ENCODE measurements around the gene SCN7A. TPM values are rescaled to one million over a fixed set of nuclear protein-coding genes. Genes with fewer than 3 reads are reported as not detected.
"Not testable (repeated sequence)": the region's sequence is repeated elsewhere in the genome, so short reads cannot be mapped to it uniquely, and the experiment has no call there.

Gene SCN7A
- total RNA-seq, 1 donor from 2014 or later, result 0.32 TPM

- DNase-seq, result no peak
- H3K4me3 Mint-ChIP-seq (ENCODE audit: unreplicated experiment), result no peak overlapping the region
- H3K27me3 Mint-ChIP-seq (ENCODE audit: unreplicated experiment), result no peaks in the 10 kb centered on the region
- H3K9me3 Mint-ChIP-seq (ENCODE audit: unreplicated experiment), result no peaks in the 10 kb centered on the region
- peak overlapping the region; percentile 44 for H3K27ac Mint-ChIP-seq (ENCODE audit: unreplicated experiment)
- no peaks in the 10 kb centered on the region for H3K36me3 Mint-ChIP-seq (ENCODE audit: unreplicated experiment)
- TF ChIP-seq, protein P1, sequence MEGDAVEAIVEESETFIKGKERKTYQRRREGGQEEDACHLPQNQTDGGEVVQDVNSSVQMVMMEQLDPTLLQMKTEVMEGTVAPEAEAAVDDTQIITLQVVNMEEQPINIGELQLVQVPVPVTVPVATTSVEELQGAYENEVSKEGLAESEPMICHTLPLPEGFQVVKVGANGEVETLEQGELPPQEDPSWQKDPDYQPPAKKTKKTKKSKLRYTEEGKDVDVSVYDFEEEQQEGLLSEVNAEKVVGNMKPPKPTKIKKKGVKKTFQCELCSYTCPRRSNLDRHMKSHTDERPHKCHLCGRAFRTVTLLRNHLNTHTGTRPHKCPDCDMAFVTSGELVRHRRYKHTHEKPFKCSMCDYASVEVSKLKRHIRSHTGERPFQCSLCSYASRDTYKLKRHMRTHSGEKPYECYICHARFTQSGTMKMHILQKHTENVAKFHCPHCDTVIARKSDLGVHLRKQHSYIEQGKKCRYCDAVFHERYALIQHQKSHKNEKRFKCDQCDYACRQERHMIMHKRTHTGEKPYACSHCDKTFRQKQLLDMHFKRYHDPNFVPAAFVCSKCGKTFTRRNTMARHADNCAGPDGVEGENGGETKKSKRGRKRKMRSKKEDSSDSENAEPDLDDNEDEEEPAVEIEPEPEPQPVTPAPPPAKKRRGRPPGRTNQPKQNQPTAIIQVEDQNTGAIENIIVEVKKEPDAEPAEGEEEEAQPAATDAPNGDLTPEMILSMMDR (IDR thresholded peaks at IDR 0.05; ENCODE audit: partially characterized antibody, unreplicated experiment), result no peak
- no peaks in the 10 kb centered on the region for H3K4me1 Mint-ChIP-seq (ENCODE audit: low read depth, unreplicated experiment)
These were observed 83.1 kb downstream of the SCN7A start for GRCh38 chr2:166410828-166411472.

DNA sequence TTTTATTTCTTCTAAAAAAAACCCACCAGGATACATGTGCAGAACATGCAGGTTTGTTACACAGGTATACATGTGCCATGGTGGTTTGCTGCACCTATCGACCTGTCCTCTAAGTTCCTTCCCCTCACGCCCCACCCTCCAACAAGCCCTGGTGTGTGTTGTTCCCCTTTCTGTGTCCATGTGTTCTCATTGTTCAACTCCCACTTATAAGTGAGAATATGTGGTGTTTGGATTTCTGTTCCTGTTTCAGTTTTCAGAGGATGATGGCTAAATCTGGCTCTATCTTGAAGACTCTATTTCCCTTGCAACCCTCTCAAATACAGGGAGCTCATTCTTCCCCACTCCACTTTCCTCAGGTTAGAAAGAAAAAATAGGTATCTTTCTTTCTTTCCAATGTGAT is 86.3 kb downstream of the SCN7A start:
- not testable (repeated sequence) for H3K4me1 Mint-ChIP-seq (ENCODE audit: low read depth, unreplicated experiment); H3K27me3 Mint-ChIP-seq (ENCODE audit: unreplicated experiment); DNase-seq; H3K36me3 Mint-ChIP-seq (ENCODE audit: unreplicated experiment); H3K9me3 Mint-ChIP-seq (ENCODE audit: unreplicated experiment); H3K4me3 Mint-ChIP-seq (ENCODE audit: unreplicated experiment); H3K27ac Mint-ChIP-seq (ENCODE audit: unreplicated experiment)

- Mint-ChIP-seq H3K27me3 (ENCODE audit: unreplicated experiment) (no peaks in the 10 kb centered on the region), H3K4me3 (ENCODE audit: unreplicated experiment) (no peak overlapping the region), H3K4me1 (ENCODE audit: low read depth, unreplicated experiment) (no peaks in the 10 kb centered on the region), H3K36me3 (ENCODE audit: unreplicated experiment) (no peaks in the 10 kb centered on the region), H3K9me3 (ENCODE audit: unreplicated experiment) (no peaks in the 10 kb centered on the region), H3K27ac (ENCODE audit: unreplicated experiment) (no peak overlapping the region)
- no peak for DNase-seq
- TF ChIP-seq, protein P1 (IDR thresholded peaks at IDR 0.05; ENCODE audit: partially characterized antibody, unreplicated experiment), result no peak
These were observed 87.7 kb downstream of the SCN7A start for GRCh38 chr2:166406374-166406773.

- no peak overlapping the region for H3K4me3 Mint-ChIP-seq (ENCODE audit: unreplicated experiment)
- no peak for DNase-seq
- H3K4me1 Mint-ChIP-seq (ENCODE audit: low read depth, unreplicated experiment), result no peaks in the 10 kb centered on the region
- TF ChIP-seq, protein P1 (IDR thresholded peaks at IDR 0.05; ENCODE audit: partially characterized antibody, unreplicated experiment), result no peak
- no peaks in the 10 kb centered on the region for H3K36me3 Mint-ChIP-seq (ENCODE audit: unreplicated experiment)
- H3K9me3 Mint-ChIP-seq (ENCODE audit: unreplicated experiment), result no peaks in the 10 kb centered on the region
- H3K27ac Mint-ChIP-seq (ENCODE audit: unreplicated experiment), result no peak overlapping the region
- H3K27me3 Mint-ChIP-seq (ENCODE audit: unreplicated experiment), result no peaks in the 10 kb centered on the region
These were observed 88.5 kb downstream of the SCN7A start for GRCh38 chr2:166405569-166405926.

DNA sequence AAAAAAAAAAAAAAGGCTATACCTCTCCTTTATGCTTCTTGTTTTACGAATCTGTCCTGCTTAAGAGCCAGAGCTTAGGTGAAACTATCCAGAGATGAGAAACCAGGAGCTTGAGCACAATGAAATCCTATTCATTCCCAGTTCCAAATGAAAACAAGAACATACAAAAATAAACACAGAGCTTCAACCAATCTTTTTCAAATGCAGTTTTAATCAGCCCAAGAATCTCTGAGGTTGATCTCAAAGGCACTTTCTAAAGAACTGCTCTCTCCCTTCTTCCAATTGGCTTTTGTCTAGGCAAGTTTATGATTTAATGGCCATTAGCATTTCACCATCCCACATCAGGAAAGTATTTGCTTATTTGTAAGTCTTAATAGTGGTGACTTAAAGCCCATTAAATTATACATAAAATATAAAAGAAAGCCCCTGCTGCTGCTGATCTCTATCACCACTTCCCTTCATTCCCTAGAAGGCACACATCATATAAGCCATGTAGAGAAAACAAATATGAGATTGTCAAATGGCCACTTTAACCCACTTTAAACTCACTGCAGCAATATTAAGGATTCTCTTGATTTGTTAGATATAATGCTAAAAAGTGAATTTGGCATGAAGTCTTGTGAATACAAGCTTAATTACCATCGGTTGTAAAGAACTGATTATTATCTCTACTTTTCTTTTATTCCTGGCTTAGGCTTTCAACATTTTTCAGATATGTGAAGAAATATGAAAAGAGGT is 89.0 kb downstream of the SCN7A start:
- no peaks in the 10 kb centered on the region for H3K36me3 Mint-ChIP-seq (ENCODE audit: unreplicated experiment)
- TF ChIP-seq, protein P1 (IDR thresholded peaks at IDR 0.05; ENCODE audit: partially characterized antibody, unreplicated experiment), result no peak
- DNase-seq, result no peak
- H3K27me3 Mint-ChIP-seq (ENCODE audit: unreplicated experiment), result no peaks in the 10 kb centered on the region
- no peaks in the 10 kb centered on the region for H3K9me3 Mint-ChIP-seq (ENCODE audit: unreplicated experiment)
- no peak overlapping the region for H3K27ac Mint-ChIP-seq (ENCODE audit: unreplicated experiment)
- no peaks in the 10 kb centered on the region for H3K4me1 Mint-ChIP-seq (ENCODE audit: low read depth, unreplicated experiment)
- H3K4me3 Mint-ChIP-seq (ENCODE audit: unreplicated experiment), result no peak overlapping the region
